HUES6 (cell line): ENCODE measurements around the gene PCTP.
A peak's percentile ranks its signal among the peaks of the same experiment; 100 is the strongest.

Experiments
- H3K27ac ChIP-seq: 2 replicates; pipeline ENCODE4 v1.7.0; 2013; ENCODE audit warnings: low read depth, mild to moderate bottlenecking, low read length, inconsistent platforms
- H3K27me3 ChIP-seq: 2 replicates; pipeline ENCODE4 v1.6.1; 2013; ENCODE audit warnings: low read length; ENCODE audit not compliant: control insufficient read depth, insufficient read depth
- H3K36me3 ChIP-seq: 2 replicates; pipeline ENCODE4 v1.6.1; 2013; ENCODE audit warnings: low read length; ENCODE audit not compliant: control insufficient read depth, insufficient read depth
- H3K4me1 ChIP-seq: 2 replicates; pipeline ENCODE4 v1.6.1; 2013; ENCODE audit warnings: low read length; ENCODE audit not compliant: control insufficient read depth, insufficient read depth
- H3K4me3 ChIP-seq: 2 replicates; pipeline ENCODE4 v1.5.1; 2013; ENCODE audit warnings: low read depth, low read length
- H3K9ac ChIP-seq: one replicate; pipeline ENCODE4 v1.6.1; 2013; ENCODE audit warnings: mild to moderate bottlenecking, low read length
- H3K9me3 ChIP-seq: 2 replicates; pipeline ENCODE4 v1.6.1; 2013; ENCODE audit warnings: low read depth, low read length; ENCODE audit not compliant: control insufficient read depth, insufficient read depth

Gene PCTP

DNA sequence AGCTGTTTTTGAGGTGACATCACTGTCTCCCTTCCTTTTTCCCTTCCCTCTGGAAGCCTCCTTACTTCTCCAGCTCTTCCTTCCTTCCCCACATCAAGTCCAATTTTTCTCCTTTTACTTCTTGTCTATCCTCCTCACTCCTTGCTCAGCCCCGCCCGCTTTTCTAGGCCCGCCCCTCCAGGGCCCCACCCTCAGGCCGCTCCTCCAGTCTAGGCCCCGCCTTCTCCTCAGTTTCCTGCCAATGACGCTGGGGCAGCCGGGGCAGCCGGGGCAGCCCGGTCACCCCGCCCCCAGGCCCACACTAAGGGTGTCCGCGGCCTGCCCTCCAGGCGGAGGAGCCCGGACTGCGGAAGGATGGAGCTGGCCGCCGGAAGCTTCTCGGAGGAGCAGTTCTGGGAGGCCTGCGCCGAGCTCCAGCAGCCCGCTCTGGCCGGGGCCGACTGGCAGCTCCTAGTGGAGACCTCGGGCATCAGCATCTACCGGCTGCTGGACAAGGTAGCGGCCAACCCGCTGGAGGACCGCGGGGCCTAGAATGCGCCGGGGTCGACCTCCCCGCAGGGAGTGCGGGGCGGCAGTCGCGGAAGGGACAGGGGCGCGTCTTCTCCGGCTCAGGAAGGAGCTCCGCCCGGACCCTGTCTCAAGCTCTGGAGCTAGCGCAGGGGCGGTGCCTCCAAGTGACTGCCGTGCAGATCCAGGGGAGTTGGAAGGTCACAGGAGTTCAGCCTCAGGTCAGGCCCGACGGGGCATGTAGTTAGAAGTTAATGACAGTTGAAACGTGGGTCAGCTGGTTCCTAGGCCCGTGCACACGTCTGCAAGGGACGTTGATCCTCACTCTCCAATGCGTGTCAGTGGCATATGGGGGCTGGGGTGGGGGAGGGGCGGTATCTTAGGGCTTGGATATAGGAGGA lies at the start of gene PCTP:
Gene PCTP (plus strand): TSS at position 302 of the 908 bp plus-strand sequence. CDS start 53 bp downstream, at position 355.
- Histone ChIP-seq H3K9ac (peak within 1 kb of the TSS; percentile 83), H3K4me1 (peaks cover 8% of the 10 kb centered on the region), H3K27me3 (no peaks in the 10 kb centered on the region; the same call in 1 of the 2 replicates), H3K4me3 (peak within 1 kb of the TSS; percentile 73), H3K36me3 (no peaks in the 10 kb centered on the region), H3K27ac (peak within 1 kb of the TSS; percentile 44; the same call in 1 of the 2 replicates), H3K9me3 (no peaks in the 10 kb centered on the region)

GRCh38 chr17:55702150-55702549 lies 48.7 kb upstream of the PCTP start:
- Histone ChIP-seq H3K27ac (no peak overlapping the region), H3K9me3 (no peaks in the 10 kb centered on the region), H3K9ac (no peak overlapping the region), H3K27me3 (no peaks in the 10 kb centered on the region), H3K4me3 (no peak overlapping the region), H3K4me1 (peaks cover 5% of the 10 kb centered on the region), H3K36me3 (no peaks in the 10 kb centered on the region)

DNA sequence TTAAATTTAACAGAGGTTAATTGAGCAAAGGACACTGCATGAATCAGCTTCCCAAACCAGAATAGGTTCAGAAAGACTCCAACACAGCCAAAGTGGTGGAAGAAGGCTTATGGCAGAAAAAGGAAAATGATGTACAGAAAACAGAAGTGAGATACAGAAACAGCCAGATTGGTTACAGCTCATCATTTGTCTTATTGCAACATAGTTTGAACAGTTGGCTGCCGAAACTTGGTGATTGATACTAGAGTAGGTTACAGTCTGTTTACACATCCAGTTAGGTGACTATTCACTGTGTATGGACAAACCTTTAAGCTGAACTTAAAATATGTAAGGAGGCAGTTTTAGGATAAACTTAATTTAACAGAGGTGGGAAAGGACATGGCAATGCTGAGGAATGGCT lies 46.5 kb upstream of the PCTP start:
- Histone ChIP-seq H3K27ac (no peak overlapping the region), H3K36me3 (no peaks in the 10 kb centered on the region), H3K9ac (no peak overlapping the region), H3K27me3 (no peaks in the 10 kb centered on the region), H3K9me3 (no peaks in the 10 kb centered on the region), H3K4me3 (no peak overlapping the region), H3K4me1 (peaks cover 9% of the 10 kb centered on the region)

GRCh38 chr17:55705847-55706246 lies 45.0 kb upstream of the PCTP start:
- Histone ChIP-seq H3K4me3 (no peak overlapping the region), H3K9ac (no peak overlapping the region), H3K9me3 (no peaks in the 10 kb centered on the region), H3K27me3 (no peaks in the 10 kb centered on the region), H3K4me1 (peaks cover 9% of the 10 kb centered on the region), H3K36me3 (no peaks in the 10 kb centered on the region), H3K27ac (no peak overlapping the region)

- H3K9me3 ChIP-seq = no peaks in the 10 kb centered on the region
- peaks cover 9% of the 10 kb centered on the region for H3K4me1 ChIP-seq
- no peaks in the 10 kb centered on the region for H3K36me3 ChIP-seq
- no peaks in the 10 kb centered on the region for H3K27me3 ChIP-seq
- H3K27ac ChIP-seq = no peak overlapping the region
- H3K4me3 ChIP-seq = peak overlapping the region; percentile 13
- no peak overlapping the region for H3K9ac ChIP-seq
Measured at GRCh38 chr17:55706808-55707773, 43.8 kb upstream of the PCTP start.

GRCh38 chr17:55708175-55708974 lies 42.5 kb upstream of the PCTP start:
- peaks cover 9% of the 10 kb centered on the region for H3K4me1 ChIP-seq
- no peak overlapping the region for H3K27ac ChIP-seq
- H3K27me3 ChIP-seq = no peaks in the 10 kb centered on the region
- no peak overlapping the region for H3K9ac ChIP-seq
- no peak overlapping the region for H3K4me3 ChIP-seq
- no peaks in the 10 kb centered on the region for H3K9me3 ChIP-seq
- H3K36me3 ChIP-seq = no peaks in the 10 kb centered on the region

- no peaks in the 10 kb centered on the region for H3K36me3 ChIP-seq
- H3K4me1 ChIP-seq = peaks cover 9% of the 10 kb centered on the region
- no peak overlapping the region for H3K9ac ChIP-seq
- no peaks in the 10 kb centered on the region for H3K9me3 ChIP-seq
- H3K27me3 ChIP-seq = no peaks in the 10 kb centered on the region
- H3K27ac ChIP-seq = no peak overlapping the region
- H3K4me3 ChIP-seq = no peak overlapping the region
Measured at GRCh38 chr17:55709440-55709839, 41.4 kb upstream of the PCTP start.

- Histone ChIP-seq H3K4me1 (peaks cover 9% of the 10 kb centered on the region), H3K27ac (no peak overlapping the region), H3K9ac (no peak overlapping the region), H3K4me3 (no peak overlapping the region), H3K36me3 (no peaks in the 10 kb centered on the region), H3K27me3 (no peaks in the 10 kb centered on the region), H3K9me3 (no peaks in the 10 kb centered on the region)
Measured at GRCh38 chr17:55709984-55710383, 40.9 kb upstream of the PCTP start.

- H3K27ac ChIP-seq = no peak overlapping the region
- no peaks in the 10 kb centered on the region for H3K9me3 ChIP-seq
- H3K36me3 ChIP-seq = no peaks in the 10 kb centered on the region
- no peak overlapping the region for H3K9ac ChIP-seq
- H3K4me3 ChIP-seq = no peak overlapping the region
- peaks cover 9% of the 10 kb centered on the region for H3K4me1 ChIP-seq
- H3K27me3 ChIP-seq = no peaks in the 10 kb centered on the region
Measured at GRCh38 chr17:55710410-55710809, 40.4 kb upstream of the PCTP start.

GRCh38 chr17:55710829-55711496 lies 39.9 kb upstream of the PCTP start:
- no peaks in the 10 kb centered on the region for H3K27me3 ChIP-seq
- H3K36me3 ChIP-seq = no peaks in the 10 kb centered on the region

More at GRCh38 chr17:55710829-55711496, 39.9 kb upstream of the PCTP start:
- Histone ChIP-seq H3K4me1 (peaks cover 9% of the 10 kb centered on the region), H3K9ac (no peak overlapping the region), H3K4me3 (no peak overlapping the region), H3K9me3 (no peaks in the 10 kb centered on the region), H3K27ac (no peak overlapping the region)
